Sciatic nerve (tissue), 2 donors: Measurements from ENCODE around the gene FAM184B. TPM values are rescaled to one million over a fixed set of nuclear protein-coding genes. Genes with fewer than 3 reads are reported as not detected.
"Not testable (repeated sequence)": the region's sequence is repeated elsewhere in the genome, so short reads cannot be mapped to it uniquely, and the experiment has no call there.

Experiments used
- ATAC-seq: fragments of 200-7000 bp; cut with Tn5 transposase; one replicate; pipeline ENCODE4 v1.9.1; 2020; ENCODE audit warnings: mild to moderate bottlenecking, moderate library complexity
- DNase-seq: peaks from one replicate; pipeline ENCODE4 v3.0.0-alpha.2; 2020; ENCODE audit warnings: low spot score
- intact Hi-C: fragments of 100-400 bp; cut with DNase I; formaldehyde crosslinking; loops from one replicate; pipeline ENCODE4 v1.14.2; 2022
- total RNA-seq: library from RNA; stranded (reverse); fragmentation: NEBNext Ultra II Directional; extraction: Animal tissue kit (Norgen Biotek cat#: 25700); gene quantifications from one replicate; pipeline ENCODE4 v1.2.1, GENCODE V29; 2021
- donor health status: DM: no; HTN: no; CAD: no.
- donor health status: DM: no; HTN: no; CAD: no.

Gene FAM184B
- total RNA-seq, 1 donor from 2014 or later = not detected

DNA sequence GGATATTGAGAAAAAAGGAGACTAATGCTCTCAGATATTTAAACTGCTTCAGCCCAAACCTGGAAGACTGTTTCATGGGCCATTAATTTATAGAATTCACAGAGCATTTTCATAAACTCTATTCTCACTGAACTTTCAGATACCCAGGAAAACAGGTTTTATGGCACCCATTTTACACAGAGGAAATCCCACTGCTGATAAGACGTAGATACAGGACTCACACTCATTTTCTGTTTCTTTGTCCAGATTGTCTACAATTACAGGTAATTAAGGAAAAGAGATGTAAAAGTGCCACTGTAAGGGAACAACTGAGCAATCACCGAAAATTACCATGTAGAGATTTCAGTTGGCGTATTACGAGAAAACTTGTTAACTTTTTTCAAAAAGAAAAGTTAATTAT, 83.3 kb downstream of the FAM184B start:
- ATAC-seq (no peak), DNase-seq (no peak)
- intact Hi-C loops = no loop called here

GRCh38 chr4:17695341-17695740, 86.1 kb downstream of the FAM184B start:
- ATAC-seq (no peak), DNase-seq (no peak)
- intact Hi-C loops = no loop called here

DNA sequence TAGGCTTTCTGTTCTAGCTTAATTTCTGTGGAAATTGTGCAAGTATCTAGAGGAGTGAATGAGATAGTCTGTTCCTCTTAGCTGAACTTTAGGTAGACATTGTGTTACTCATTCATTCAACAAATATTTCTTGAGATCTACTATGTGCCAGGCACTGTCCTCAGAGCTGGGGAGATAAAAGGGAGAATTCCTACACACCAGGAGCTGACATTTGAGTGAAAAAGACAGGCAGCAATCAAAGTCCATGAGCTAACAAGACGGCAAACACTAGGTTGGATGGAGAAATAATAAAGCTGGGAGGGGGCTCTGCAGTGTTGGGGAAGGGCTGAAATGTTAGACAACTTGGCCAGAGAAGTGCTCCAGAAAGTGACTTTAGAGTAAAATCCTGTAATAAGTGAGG, 86.9 kb downstream of the FAM184B start:
- ATAC-seq = no peak
- intact Hi-C loops = no loop called here
- DNase-seq = no peak

DNA sequence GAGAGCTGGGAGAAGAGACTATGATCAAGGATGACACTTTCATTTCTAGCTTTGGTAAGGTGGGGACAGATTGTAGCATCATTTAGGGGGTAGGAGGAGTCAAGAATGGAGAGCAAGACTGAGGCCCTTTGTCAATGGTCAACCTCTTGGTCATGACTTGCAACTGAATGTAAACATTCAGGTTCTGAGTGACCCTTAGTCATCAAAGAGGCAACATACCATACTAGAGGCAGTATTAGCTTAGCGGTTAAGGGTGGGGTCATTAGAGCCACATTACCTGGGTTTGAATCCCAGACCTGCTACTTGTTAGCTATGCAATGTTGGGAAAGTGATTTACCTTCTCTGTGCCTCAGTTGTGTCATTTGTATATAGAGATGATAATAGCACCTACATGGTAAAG, 90.5 kb downstream of the FAM184B start:
- no peak for DNase-seq
- ATAC-seq = no peak
- intact Hi-C loops = no loop called here

GRCh38 chr4:17690135-17690534, 91.3 kb downstream of the FAM184B start:
- ATAC-seq (no peak), DNase-seq (no peak)
- intact Hi-C loops = no loop called here

GRCh38 chr4:17688011-17688441, 93.4 kb downstream of the FAM184B start:
- intact Hi-C loops = no loop called here
- DNase-seq = no peak
- no peak for ATAC-seq

- intact Hi-C loops = no loop called here
- DNase-seq (no peak), ATAC-seq (no peak)
Measured at GRCh38 chr4:17687237-17687857, 94.1 kb downstream of the FAM184B start.

DNA sequence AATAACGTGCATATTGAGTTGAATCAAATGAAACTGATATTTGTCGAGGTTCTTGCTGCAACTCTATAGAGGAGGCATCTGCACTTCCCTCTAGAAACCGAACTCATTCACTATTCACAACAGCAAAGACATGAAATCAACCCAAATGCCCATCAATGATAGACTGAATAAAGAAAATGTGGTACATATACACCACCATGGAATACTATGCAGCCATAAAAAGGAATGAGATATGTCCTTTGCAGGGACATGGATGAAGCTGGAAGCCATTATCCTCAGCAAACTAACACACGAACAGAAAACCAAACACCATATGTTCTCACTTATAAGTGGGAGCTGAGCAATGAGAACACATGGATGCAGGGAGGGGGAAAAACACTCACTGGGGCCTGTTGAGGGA, 96.8 kb downstream of the FAM184B start:
- ATAC-seq, intact Hi-C loops: not testable (repeated sequence)

GRCh38 chr4:17682222-17682566, 99.2 kb downstream of the FAM184B start:
- DNase-seq = no peak
- intact Hi-C loops = no loop called here
- no peak for ATAC-seq

More for the DNA sequence above, 96.8 kb downstream of the FAM184B start:
- not testable (repeated sequence) for DNase-seq

GRCh38 chr4:17681281-17682221, 99.9 kb downstream of the FAM184B start:
- ATAC-seq = no peak
- no peak for DNase-seq
- intact Hi-C loops = no loop called here

DNA sequence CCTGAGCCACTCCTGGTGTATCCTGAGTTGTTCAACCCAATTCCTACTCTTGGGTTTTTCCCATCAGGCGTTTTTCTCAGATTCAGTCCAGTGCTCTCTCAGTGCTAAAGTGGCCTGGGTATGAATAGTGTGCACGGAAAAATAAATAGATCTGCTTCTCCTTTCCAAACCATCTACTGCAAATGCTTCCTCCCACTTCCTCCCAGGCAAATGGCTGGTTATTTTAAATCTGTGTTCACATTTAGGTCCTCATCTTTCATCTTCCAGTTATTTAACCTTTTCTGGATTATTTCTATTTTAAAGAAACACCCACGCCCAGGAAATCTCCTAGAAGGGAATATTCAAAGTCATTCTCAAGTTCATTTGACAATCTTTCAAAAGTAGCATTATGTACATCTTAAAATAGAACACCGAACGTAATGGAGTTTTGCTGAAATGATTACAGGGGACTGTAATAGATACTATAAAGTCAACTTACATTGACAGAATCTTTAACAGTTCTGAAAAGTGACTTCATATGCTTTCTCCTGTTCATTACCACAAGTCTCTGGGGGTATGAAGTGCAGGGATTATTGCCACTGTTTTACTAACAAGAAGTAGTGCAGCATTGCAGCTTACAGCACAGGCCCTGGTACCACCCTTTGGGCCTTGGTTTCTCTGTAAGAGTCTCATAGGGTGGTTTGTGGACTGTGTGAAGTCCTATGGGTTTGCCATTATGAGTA, 100.7 kb downstream of the FAM184B start:
- ATAC-seq (no peak), DNase-seq (no peak)
- intact Hi-C loops = no loop called here

- ATAC-seq (no peak), DNase-seq (no peak)
- intact Hi-C loops = no loop called here
Measured at GRCh38 chr4:17670423-17670822, 111.0 kb downstream of the FAM184B start.

DNA sequence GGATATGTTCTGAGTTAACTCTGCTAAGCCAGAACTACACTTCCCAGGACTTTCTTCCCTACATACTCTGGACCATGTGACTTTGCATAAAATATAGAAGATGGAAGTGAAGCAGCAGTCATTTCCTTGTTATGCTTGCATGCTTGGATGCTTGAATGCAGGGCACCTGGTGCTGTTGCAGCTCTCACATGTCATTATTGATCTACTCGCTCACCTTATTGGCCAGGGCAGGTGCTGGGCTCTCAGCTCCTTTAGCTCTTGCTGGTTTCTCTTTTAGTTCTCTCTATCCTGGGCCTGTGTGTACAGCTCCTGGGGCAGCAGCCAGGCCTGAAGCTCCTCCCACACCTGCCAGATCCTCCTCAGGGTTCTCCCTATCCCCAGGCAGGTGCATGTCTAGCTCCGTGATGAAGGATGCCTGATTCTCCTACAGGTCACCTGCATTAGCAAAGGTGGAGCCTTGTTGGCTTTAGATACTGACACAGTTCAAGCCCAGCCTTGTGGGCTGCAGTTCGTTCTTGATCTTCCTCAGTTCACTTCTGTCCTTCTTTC, 113.7 kb downstream of the FAM184B start:
- DNase-seq (no peak), ATAC-seq (no peak)
- intact Hi-C loops = loop anchor here (10.0 kb wide), 1 partner anchor 1087 kb away; no protein-coding TSS in a partner anchor

DNA sequence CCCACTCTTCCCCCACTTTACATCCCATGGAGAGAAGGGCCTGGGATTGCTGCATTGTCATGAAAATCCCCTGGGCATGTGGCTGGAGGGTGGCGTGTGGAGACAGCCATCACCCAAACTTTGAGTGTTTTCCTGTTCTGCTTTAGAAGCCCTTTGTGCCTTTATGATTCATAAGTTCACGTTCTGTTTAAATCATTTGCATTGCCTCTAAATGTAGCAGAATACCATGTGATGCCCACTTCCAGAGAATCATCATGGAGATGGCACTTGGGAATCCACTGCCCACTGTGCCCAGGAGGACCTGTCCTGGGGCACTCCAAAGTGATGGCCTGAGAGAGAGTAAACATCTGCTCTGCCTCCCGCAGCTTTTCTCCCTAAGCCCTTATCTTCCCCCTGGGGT, 114.2 kb downstream of the FAM184B start:
- intact Hi-C loops = loop anchor here (10.0 kb wide), 1 partner anchor 1088 kb away; no protein-coding TSS in a partner anchor
- ATAC-seq = no peak
- DNase-seq = no peak

DNA sequence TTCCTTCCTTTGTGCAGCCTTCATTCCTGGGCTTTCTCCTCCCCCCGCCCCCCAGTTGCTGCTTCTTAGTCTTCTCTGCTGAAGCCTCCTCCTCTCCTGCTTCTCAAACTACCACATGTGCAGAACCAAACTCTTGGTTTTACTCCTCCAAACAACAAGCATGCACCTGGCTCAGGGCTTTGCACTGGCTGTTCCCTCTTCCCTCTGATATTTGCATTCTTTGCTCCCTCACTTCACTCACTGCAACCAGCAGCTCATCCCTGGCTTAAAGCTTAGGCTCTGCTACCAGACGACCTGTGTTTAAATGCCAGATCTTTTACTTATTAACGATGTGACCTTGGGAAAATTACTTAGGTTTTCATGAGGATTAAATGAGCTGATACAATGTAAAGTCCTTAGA, 115.6 kb downstream of the FAM184B start:
- ATAC-seq = no peak
- DNase-seq = no peak
- intact Hi-C loops = loop anchor here (10.0 kb wide), 1 partner anchor 1089 kb away; no protein-coding TSS in a partner anchor

DNA sequence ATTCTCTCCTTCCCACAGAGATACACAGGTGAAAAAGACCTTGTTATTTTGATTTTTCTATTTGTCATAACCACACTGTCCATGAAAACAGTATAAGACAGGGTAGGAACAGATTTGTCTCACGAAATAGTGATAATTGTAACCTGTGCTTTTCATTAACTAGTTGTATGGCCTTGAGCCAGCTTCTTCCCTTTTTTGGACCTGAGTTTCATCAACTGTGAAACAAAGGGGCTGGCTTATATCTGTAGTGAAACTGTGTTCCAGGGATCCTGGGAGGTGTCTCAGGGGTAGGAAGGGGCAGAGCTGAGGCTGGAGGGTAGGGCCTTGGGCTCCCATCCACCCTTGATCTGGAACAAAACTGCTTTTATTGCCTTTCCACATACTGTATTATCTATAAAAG, 116.1 kb downstream of the FAM184B start:
- no peak for DNase-seq
- ATAC-seq = no peak
- intact Hi-C loops = loop anchor here (10.0 kb wide), 1 partner anchor 1089 kb away; no protein-coding TSS in a partner anchor

- no peak for DNase-seq
Measured at GRCh38 chr4:17664755-17665154, 116.7 kb downstream of the FAM184B start.

GRCh38 chr4:17662694-17663093, 118.7 kb downstream of the FAM184B start:
- DNase-seq (no peak), ATAC-seq (no peak)
- intact Hi-C loops = loop anchor here (10.0 kb wide), 1 partner anchor 1092 kb away; no protein-coding TSS in a partner anchor

More at GRCh38 chr4:17664755-17665154, 116.7 kb downstream of the FAM184B start:
- ATAC-seq = no peak
- intact Hi-C loops = loop anchor here (10.0 kb wide), 1 partner anchor 1090 kb away; no protein-coding TSS in a partner anchor

DNA sequence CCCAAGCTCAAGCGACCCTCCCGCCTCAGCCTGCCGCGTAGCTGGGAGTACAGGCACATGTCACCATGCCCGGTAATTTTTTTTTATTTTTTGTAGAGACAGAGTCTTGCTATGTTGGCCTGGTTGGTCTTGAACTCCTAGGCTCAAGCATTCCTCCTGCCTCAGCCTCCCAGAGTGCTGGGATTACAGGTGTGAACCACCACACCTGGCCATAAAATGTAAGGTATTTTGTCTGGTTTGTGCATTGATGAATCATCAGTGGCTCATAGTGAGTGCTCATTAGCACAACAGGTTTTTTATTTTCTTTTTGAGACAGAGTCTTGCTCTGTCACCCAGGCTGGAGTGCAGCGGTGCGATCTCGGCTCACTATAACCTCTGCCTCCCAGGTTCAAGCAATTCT, 122.2 kb downstream of the FAM184B start:
- intact Hi-C loops, ATAC-seq, DNase-seq: not testable (repeated sequence)
